Measurements from ENCODE around the gene DRD1.
"Not testable (repeated sequence)": the region's sequence is repeated elsewhere in the genome, so short reads cannot be mapped to it uniquely, and the experiment has no call there.

DRD1 gene

GRCh38 chr5:175467983-175468690 lies 24.2 kb upstream of the DRD1 start:
- DNase-seq (ENCODE audit: low spot score): no peak

DNA sequence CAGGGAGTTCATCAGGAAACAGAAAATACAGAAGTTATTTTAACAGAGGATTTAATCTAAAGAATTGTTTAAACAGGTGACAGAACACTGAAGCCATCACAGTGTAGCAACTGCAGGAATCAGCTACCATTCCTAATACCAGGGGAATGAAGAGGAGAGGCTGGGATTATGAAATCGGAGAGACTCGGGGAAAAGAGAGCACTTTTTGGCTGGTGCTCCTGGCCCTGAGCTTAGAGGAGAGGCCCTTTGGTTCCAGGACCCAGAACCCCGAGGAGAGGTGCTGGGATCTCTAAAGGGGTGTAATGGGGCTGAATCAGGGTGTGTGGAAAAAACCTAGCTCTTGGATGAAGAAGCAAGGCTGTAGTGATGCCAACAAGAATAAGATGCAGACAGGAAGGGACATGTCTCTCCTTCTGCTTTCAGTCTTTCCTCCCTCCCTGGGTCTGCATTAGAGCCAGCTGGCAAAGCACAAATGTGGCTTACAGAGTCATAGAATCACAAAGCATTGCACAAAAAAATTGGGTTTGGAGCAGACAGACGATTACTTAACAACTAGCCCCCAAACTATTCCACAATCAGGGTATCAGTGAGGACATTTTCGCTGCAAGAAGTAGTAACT lies 22.8 kb upstream of the DRD1 start:
- no peak for DNase-seq (ENCODE audit: low spot score)

DNA sequence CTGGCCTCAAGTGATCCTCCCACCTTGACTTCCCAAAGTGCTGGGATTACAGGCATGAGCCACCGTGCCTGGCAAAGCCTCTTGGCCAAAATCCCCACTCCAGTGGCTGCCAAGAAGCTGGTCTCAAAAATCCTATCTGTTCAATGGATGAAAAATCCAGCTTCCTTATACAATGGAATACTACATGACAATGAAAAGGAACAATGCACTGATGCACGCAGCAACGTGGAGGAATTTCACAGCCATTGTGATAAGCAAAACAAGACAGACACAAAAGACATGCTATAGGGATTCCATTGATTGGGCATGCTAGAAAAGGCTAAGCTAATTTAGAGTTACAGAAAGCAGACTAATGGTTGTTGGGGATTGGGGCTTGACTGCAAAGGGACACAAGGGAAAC lies 21.3 kb upstream of the DRD1 start:
- DNase-seq (ENCODE audit: low spot score): no peak

DNA sequence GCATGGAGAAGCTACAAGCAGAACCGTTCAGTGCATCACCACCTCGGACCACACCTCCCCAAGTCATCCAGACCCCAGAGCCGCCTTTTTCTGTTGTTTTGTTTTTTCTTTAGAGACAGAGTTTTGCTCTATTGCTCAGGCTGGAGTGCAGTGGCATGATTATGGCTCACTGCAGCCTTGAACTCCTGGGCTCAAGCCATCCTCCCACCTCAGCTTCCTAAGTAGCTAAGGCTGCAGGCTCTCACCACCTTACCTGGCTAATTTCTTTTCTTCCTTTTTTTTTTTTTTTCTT lies 20.9 kb upstream of the DRD1 start:
- no peak for DNase-seq (ENCODE audit: low spot score)

GRCh38 chr5:175464074-175464941 lies 20.3 kb upstream of the DRD1 start:
- peak; percentile 69 for DNase-seq (ENCODE audit: low spot score)

DNA sequence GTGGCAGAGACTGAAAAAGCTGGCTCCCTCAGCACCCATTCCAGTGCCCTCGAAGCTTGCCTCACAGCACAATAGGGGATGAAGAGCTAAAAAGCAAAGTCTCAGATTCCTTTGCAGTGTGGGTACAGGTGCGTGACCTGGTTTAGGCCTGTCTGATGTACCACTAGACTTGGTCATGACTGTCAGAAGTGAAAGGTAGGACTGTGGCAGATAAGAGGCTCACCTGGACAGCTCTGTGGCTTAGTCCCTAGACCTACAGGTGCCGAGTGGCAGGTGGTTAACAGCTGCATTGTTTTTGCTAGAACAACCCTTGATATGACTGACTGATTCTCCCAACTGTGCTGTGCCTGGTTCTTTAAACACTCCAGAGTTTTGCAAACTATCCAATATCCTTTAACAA lies 19.7 kb upstream of the DRD1 start:
- DNase-seq (ENCODE audit: low spot score): no peak

DNA sequence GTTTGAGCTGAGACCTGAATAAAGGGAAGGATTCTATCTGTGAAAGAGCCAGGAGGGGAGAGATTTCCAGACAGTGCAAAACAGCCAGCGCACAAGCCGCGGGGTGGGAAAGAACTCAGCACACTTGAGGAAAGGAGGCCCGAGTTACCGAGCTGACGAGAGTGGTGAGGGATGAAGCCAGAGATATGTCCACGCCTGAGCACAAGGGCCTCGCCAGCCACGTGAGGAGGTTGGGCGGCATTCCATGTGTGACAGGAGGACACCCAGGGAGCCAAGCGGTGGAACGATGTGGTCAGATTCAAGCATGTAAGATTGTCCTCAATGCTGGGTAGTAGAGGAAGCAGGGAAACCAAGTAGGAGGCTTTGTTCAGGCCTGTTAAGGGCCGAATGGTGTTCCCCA lies 17.4 kb upstream of the DRD1 start:
- DNase-seq (ENCODE audit: low spot score): no peak

DNA sequence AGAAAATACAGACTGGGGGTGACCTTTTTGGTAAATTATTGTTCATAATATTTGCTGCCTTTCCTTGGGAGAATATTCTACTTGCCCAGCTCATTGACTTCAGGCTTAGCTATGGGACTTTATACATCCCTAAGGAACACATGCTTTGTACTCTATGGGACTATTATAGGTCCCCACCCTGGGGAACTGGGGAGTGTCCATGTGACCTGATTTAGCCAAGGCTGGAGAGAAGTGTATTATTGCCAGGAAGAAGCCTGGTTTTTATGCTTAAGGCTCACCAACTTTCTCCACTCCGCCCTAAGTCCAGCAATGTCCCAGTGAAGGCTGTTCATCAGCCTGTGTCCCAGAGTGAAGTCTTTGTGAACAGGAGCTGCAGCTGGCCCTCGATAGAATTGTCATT lies 16.6 kb upstream of the DRD1 start:
- DNase-seq (ENCODE audit: low spot score): no peak

- no peak for DNase-seq (ENCODE audit: low spot score)
These were observed 16.1 kb upstream of the DRD1 start for GRCh38 chr5:175460126-175460525.

- DNase-seq (ENCODE audit: low spot score): no peak
These were observed 13.5 kb upstream of the DRD1 start for GRCh38 chr5:175457466-175457865.

- no peak for DNase-seq (ENCODE audit: low spot score)
These were observed 12.2 kb upstream of the DRD1 start for GRCh38 chr5:175456105-175456742.

GRCh38 chr5:175454338-175454737 lies 10.4 kb upstream of the DRD1 start:
- not testable (repeated sequence) for DNase-seq (ENCODE audit: low spot score)

DNA sequence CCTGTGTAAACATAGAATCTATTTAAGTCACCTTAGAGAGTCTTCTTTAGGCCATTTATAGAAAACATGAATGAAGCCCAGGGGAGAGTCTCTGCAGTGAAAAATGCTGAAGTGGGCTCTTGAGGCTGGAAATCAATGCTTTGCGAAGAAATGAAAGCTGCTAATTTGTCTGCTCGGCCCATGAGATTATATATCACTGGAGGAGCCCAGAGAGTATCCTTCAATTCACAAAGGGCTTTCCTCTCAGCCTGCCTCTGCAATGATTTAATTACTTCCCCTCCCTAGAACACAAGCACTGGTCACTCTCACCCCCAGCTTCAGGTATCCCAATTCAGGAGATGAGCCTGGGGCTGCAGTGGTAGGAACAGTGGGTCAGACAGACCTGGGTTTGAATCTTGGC lies 8.2 kb upstream of the DRD1 start:
- DNase-seq (ENCODE audit: low spot score): no peak

GRCh38 chr5:175448276-175448675 lies 4.3 kb upstream of the DRD1 start:
- DNase-seq (ENCODE audit: low spot score): no peak

DNA sequence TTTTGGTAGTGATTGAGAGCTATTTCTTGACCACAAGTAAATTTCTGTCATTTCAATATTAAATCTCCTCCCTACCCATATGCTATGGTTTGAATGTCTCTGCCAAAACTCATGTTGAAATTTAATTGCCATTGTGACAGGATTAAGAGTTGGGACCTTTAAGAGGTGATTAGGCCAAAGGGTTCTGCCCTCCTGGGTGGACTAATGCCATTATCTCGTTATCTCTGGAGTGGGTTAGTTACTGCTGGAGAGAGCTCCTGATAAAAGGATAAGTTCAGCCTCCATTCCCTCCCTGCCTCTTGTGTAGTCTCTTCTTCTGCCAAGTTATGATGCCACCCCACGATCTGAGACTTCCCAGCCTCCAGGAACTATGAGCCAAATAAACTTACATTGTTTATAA lies 3.6 kb upstream of the DRD1 start:
- peak; percentile 27 for DNase-seq (ENCODE audit: low spot score)

GRCh38 chr5:175446378-175446777 lies 2.4 kb upstream of the DRD1 start:
- DNase-seq (ENCODE audit: low spot score): not testable (repeated sequence)

DNA sequence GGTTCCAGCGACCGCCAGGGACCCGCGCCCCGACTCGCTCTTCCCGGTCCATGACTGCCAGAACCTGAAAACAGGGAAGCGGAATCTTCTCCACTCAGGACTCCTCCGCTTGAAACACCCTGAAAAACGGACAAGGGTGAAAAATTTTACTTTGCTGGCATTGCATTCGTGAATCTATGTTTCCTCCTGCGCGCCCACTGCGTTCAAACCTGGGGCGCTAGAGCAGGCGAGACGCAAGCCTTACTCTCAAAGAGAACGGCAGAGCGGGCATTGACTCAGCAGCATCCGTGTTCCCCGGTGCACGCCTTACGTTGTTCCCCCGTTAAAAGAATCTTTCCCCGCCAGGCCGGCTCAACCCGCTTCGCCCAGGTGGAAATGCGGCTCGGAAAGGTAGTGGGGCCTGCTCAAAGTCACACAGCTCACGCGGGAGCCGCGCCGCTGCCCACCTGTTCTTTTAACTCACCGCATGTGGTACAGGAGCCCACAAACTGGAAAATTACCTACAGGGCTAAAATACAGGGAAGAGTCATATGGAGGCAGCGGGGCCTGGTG lies 999 bp upstream of the DRD1 start:
- DNase-seq (ENCODE audit: low spot score): no peak

- DNase-seq (ENCODE audit: low spot score): no peak
These were observed 395 bp downstream of the DRD1 start for GRCh38 chr5:175443514-175444059.

DNA sequence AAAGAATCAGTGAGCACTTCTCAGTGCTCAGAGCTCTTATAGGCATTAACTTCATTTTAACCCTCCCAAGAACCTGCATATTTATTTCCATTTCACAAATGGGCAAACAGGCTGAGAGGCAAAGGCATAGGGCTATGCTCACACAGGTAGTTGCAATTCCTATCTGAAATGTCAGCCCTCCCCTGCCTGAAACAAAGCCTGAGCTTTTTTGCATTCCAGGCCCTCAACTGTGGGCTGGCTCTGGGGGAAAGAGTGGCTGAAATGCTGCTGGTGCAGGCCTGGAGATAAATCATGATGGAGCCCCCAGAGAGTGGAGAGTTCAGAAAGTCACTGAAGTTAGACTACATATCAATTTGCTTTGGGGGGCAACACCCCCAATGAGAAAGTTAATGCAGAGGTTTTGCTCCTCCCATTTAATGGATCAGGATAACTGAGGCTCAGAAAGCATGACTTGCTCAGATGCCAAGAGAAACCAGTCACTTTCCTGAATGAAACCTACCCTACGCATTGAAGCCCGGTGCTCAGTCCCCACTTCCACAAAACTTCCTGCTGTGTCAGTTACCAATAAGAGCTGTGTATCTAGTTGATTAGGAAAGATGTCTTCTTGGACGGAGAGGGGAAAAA lies 5.6 kb downstream of the DRD1 start:
- DNase-seq (ENCODE audit: low spot score): no peak

- no peak for DNase-seq (ENCODE audit: low spot score)
These were observed 7.6 kb downstream of the DRD1 start for GRCh38 chr5:175436359-175436758.

- DNase-seq (ENCODE audit: low spot score): no peak
These were observed 9.2 kb downstream of the DRD1 start for GRCh38 chr5:175434800-175435199.

Data from SK-N-DZ (cell line).